H1 (cell line): ENCODE measurements around the gene STEAP1B.
"Not testable (repeated sequence)": the region's sequence is repeated elsewhere in the genome, so short reads cannot be mapped to it uniquely, and the experiment has no call there.

Source experiments
- CTCF ChIP-seq, 3 experiments: IDR thresholded peaks; 1 replicate in 2 of 3; 2 replicates in 1 of 3; pipeline versions ENCODE4 v1.5.1 to v1.6.1; 2011; ENCODE audit warnings: low read length in 3 of 3, mild to moderate bottlenecking in 3 of 3, inconsistent platforms in 2 of 3, low read depth in 1 of 3, moderate library complexity in 1 of 3; ENCODE audit not compliant: insufficient read depth in 1 of 3; ENCODE audit errors: control extremely low read depth in 1 of 3
- EZH2 ChIP-seq: fragments of 200-600 bp; sonication (generic); IDR thresholded peaks from 2 replicates; pipeline ENCODE4 v1.7.1; 2012; ENCODE audit warnings: low read depth, mild to moderate bottlenecking, moderate library complexity, low read length, inconsistent platforms; ENCODE audit not compliant: severe bottlenecking
- POU5F1 ChIP-seq: IDR thresholded peaks from 2 replicates; pipeline ENCODE4 v1.6.1; 2011; ENCODE audit warnings: low read depth, mild to moderate bottlenecking, low read length, moderate library complexity
- ZNF274 ChIP-seq: IDR thresholded peaks from 2 replicates; pipeline ENCODE4 v1.7.0; 2012; ENCODE audit warnings: low read length, borderline replicate concordance; ENCODE audit errors: extremely low read depth

GRCh38 chr7:22501336-22501735, 1.3 kb upstream of the STEAP1B start:
- not testable (repeated sequence) for TF ChIP-seq CTCF (IDR thresholded peaks at IDR 0.05; ENCODE audit: control extremely low read depth in 1 of 3, insufficient read depth in 1 of 3, low read depth in 1 of 3, low read length in 3 of 3); POU5F1; EZH2; ZNF274
